ENCODE data around the gene CTSA.
A peak's percentile ranks its signal among the peaks of the same experiment; 100 is the strongest.
"Not testable (repeated sequence)": the region's sequence is repeated elsewhere in the genome, so short reads cannot be mapped to it uniquely, and the experiment has no call there.

The CTSA gene

DNA sequence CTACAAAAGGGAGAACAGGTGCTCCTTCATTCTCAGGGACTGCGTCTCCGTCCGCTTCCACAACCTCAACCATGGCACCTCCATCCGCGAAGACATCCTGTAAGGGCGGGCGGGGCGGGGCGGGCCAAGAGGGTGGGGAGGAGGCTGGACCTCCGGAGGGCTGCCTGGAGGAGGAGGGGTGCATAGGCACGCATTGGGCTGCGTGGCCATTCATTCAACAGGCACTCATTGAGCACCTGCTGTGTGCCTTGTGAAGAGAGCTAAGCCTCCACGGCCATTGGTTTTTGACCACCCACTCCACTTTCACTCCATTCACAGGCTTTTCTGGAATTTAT is 33.3 kb upstream of the CTSA start:
- H3K4me1 Mint-ChIP-seq = peaks cover 13% of the 10 kb centered on the region
- H3K27me3 Mint-ChIP-seq = no peaks in the 10 kb centered on the region
- no peaks in the 10 kb centered on the region for H3K9me3 Mint-ChIP-seq
- peak overlapping the region; percentile 93 for H3K27ac Mint-ChIP-seq
- H3K36me3 Mint-ChIP-seq = peaks cover 2% of the 10 kb centered on the region
- ATAC-seq (ENCODE audit: low read depth) = peak; percentile 9
- no peak for DNase-seq (ENCODE audit: low spot score in 2 of 2)
- peak overlapping the region; percentile 96 for H3K4me3 Mint-ChIP-seq

DNA sequence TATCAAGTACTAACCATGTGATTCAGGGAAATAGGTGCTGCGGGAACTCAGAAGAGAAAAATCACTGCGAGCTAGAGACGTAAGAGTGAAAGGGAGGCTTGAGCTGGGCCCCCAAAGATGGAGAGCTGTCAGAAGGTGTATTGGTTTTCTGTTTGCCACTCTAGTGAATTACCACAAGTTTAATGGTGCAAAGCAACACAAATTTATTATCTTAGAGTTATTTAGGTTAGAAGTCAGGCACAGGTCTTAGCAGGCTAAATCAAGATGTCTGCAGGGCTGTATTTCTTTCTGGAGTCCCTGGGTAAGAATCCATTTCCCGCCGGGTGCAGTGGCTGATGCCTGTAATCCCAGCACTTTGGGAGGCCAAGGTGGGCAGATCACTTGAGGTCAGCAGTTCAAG is 31.2 kb upstream of the CTSA start:
- Mint-ChIP-seq H3K4me1 (peaks cover 16% of the 10 kb centered on the region), H3K9me3 (no peaks in the 10 kb centered on the region), H3K27me3 (no peaks in the 10 kb centered on the region), H3K36me3 (peaks cover 3% of the 10 kb centered on the region), H3K27ac (no peak overlapping the region), H3K4me3 (no peak overlapping the region)
- DNase-seq (ENCODE audit: low spot score in 2 of 2) = no peak
- no peak for ATAC-seq (ENCODE audit: low read depth)

DNA sequence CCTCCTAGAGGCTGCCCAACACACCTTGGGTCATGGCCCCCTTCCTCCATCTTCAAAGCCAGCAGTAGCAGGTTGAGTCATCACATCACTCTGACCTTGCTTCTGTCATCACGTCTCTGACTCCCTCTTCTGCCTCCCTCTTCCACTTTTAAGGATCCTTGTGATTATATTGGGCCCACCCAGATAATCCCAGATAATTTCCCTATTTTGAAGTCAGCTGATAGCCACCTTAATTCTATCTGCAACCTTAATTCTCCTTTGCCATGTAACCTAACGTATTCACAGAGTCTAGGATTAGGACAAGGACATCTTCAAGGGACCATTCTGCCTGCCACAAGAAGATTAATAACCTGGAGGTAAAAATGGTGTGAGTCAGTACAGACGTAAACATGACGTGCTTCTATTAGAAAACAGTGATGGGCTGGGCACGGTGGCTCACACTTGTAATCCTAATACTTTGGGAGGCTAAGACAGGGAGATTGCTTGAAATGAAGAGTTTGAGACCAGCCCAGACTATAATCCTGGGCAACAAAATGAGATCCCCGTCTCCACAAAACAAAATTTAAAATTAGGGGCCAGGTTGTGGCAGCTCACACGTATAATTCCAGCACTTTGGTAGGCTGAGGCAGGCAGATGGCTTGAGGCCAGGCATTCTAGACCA is 30.4 kb upstream of the CTSA start:
- H3K4me1 Mint-ChIP-seq = peaks cover 16% of the 10 kb centered on the region

DNA sequence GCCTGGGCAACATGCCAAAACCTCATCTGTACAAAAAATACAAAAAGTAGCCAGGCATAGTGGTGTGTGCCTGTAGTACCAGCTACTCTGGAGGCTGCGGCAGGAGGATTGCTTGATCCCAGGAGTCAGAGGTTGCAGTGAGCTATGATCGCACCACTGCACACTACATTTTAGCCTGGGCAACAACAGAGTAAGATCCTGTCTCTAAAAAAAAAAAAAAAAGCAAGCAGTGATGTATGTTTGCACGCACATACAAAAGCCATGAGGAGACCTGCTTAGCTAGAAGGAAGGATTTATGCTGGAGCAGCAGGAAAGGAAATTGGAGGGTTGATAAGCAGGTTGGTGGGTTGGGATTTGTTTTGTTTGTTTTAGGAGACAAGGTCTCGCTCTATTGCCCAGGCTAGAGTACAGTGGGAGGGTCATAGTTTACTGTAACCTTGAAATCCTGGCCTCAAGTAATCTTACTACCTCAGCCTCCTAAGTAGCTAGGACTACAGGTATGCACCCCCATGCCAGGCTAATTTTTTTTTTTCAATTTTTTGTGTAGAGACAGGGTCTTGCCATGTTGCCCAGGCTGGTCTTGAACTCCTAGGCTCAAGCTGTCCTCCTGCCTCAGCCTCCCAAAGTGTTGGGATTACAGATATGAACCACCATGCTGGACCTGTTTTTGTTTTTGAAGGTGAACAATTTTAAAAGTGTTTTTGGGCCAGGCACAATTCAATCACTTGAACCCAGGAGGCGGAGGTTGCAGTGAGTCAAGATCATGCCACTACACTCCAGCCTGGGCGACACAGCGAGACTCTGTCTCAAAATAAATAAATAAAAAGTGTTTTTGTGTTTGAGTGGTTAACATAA is 29.7 kb upstream of the CTSA start:
- ATAC-seq (ENCODE audit: low read depth) (no peak), DNase-seq (ENCODE audit: low spot score in 2 of 2) (no peak)
- no peaks in the 10 kb centered on the region for H3K27me3 Mint-ChIP-seq
- no peaks in the 10 kb centered on the region for H3K9me3 Mint-ChIP-seq
- peaks cover 16% of the 10 kb centered on the region for H3K4me1 Mint-ChIP-seq
- H3K4me3 Mint-ChIP-seq = no peak overlapping the region
- H3K36me3 Mint-ChIP-seq = peaks cover 3% of the 10 kb centered on the region
- no peak overlapping the region for H3K27ac Mint-ChIP-seq

More for the DNA sequence above, 30.4 kb upstream of the CTSA start:
- Mint-ChIP-seq H3K36me3 (peaks cover 3% of the 10 kb centered on the region), H3K9me3 (no peaks in the 10 kb centered on the region), H3K4me3 (no peak overlapping the region), H3K27me3 (no peaks in the 10 kb centered on the region), H3K27ac (no peak overlapping the region)
- ATAC-seq (ENCODE audit: low read depth) (no peak), DNase-seq (ENCODE audit: low spot score in 2 of 2) (no peak)

DNA sequence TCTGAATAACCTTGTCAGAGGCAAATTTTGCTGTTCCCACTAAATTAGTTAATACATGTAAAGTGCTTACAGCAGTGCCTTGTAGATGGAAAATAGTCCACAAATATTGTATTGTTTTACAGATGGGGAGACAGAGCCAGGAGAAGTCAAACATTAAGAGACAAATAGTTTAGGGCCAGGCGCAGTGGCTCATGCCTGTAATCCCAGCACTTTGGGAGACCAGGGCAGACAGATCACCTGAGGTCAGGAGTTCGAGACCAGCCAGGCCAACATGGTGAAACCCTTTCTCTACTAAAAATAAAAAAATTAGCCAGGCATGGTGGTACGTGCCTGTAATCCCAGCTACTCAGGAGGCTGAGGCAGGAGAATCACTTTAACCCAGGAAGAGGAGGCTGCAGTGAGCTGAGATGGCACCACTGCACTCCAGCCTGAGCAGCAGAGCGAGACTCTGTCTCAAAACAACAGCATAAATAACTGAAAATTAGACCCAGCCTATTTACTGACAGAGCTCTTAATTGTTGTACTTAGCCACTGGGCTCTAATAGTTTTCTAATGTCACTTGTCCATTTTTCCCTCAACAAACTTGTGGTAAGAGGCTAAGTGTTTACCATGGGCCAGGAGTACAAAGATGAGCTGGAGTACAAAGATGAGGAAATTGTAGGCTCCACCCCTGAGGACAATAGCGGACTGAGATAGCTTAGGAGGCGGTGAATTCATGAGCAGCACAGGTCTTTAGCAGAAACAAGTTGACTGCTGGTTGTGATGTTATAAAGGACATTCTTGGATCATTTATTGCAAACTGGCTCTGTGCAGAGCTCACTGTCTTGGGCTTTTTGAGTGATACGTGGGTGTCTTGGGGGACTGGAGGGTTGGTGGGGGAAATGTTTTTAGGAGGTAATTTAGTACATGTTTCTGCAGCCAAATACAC is 27.3 kb upstream of the CTSA start:
- H3K27me3 Mint-ChIP-seq = no peaks in the 10 kb centered on the region
- H3K4me1 Mint-ChIP-seq = peaks cover 10% of the 10 kb centered on the region
- peaks cover 3% of the 10 kb centered on the region for H3K36me3 Mint-ChIP-seq
- H3K9me3 Mint-ChIP-seq = no peaks in the 10 kb centered on the region
- no peak overlapping the region for H3K27ac Mint-ChIP-seq
- no peak for ATAC-seq (ENCODE audit: low read depth)
- no peak for DNase-seq (ENCODE audit: low spot score in 2 of 2)
- H3K4me3 Mint-ChIP-seq = no peak overlapping the region

DNA sequence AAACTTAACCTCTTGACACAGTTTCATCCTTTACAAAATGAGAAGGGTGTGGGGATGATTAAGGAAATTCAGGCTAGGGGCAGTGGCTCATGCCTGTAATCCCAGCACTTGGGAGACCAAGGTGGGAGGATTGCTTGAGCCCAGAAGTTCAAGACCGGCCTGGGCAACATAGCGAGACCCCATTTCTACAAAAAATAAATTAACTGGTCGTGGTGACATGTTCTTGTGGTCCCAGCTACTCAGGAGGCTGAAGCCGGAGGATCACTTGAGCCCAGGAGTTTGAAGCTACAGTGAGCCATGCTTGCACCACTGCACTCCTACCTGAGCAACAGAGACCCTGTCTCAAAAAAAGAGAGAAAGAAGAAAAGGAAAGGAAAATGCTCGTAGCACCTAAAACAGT is 24.7 kb upstream of the CTSA start:
- Mint-ChIP-seq H3K27ac (no peak overlapping the region), H3K36me3 (peaks cover 3% of the 10 kb centered on the region)

DNA sequence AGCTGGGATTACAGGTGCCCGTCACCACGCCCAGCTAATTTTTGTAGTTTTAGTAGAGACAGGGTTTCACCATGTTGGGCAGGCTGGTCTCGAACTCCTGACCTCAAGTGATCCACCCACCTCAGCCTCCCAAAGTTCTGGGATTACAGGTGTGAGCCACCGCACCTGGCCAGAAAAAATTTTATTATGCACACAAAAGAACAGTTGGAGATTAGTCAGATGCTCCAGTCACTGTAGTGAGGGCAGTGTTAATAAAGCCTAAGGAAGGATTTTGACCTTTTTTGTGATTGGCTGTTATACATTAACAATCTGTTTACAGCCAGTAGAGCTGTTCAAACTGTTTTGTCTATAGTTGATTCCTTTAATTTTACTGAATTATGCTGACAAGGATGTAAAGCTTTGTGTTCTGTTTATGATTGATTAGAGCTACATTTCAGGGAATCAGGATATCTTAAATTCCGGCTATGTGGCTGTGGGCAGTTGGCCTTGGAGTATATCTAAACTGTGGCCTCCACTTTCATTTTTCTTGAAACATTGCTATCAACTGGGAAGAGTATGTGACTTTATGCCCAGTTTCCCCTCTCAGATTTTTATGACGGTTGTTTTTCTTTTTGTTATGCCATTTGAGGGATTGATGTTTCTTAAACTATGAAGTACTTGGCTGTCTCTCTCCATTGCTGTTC is 23.9 kb upstream of the CTSA start:
- Mint-ChIP-seq H3K27ac (no peak overlapping the region), H3K9me3 (no peaks in the 10 kb centered on the region), H3K4me3 (no peak overlapping the region), H3K4me1 (peaks cover 6% of the 10 kb centered on the region), H3K36me3 (peaks cover 4% of the 10 kb centered on the region), H3K27me3 (no peaks in the 10 kb centered on the region)
- DNase-seq (ENCODE audit: low spot score in 2 of 2) = no peak
- no peak for ATAC-seq (ENCODE audit: low read depth)

More for the DNA sequence above, 24.7 kb upstream of the CTSA start:
- ATAC-seq (ENCODE audit: low read depth) (no peak), DNase-seq (ENCODE audit: low spot score in 2 of 2) (no peak)
- Mint-ChIP-seq H3K4me1 (peaks cover 5% of the 10 kb centered on the region), H3K27me3 (no peaks in the 10 kb centered on the region), H3K4me3 (no peak overlapping the region), H3K9me3 (no peaks in the 10 kb centered on the region)

DNA sequence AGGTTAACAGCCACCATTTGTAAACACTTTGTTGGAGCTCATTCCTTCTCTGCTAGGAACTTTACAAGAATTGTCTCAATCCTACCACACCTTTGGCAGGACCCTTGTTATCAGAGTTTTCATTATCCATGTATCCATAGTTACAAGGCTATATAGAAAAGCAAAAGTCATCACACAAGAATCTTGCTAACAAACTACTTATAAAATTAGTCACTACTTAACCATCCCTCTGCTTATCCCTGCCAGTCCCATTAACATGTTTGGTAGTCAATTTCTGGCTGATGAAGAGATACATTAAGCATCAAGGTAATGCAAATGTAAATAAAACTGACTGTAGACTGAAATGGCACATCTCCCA is 23.3 kb upstream of the CTSA start:
- DNase-seq (ENCODE audit: low spot score in 2 of 2) (no peak), ATAC-seq (ENCODE audit: low read depth) (no peak)
- Mint-ChIP-seq H3K4me3 (no peak overlapping the region), H3K4me1 (peaks cover 7% of the 10 kb centered on the region), H3K27me3 (no peaks in the 10 kb centered on the region), H3K36me3 (peaks cover 6% of the 10 kb centered on the region), H3K27ac (no peak overlapping the region), H3K9me3 (no peaks in the 10 kb centered on the region)

DNA sequence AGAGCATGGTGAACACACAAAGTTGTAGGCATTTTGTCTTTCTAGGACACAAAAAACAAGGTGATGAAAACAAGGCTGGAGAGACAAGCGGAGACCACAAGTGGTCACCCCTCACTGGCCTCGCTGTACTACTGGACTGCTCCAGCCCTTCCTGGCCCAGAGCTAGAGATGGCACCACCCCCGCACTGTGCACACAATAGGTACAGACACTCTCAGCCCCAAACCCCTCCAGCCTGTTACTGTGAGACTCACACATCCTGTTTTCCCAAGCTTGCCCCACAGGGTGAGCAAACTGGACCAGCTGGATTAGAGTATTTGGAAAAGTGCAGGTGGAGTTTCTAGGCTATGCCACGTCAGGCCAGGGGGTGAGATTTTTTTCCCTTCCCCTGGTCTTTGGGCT is 18.5 kb upstream of the CTSA start:
- Mint-ChIP-seq H3K4me3 (no peak overlapping the region), H3K4me1 (peaks cover 2% of the 10 kb centered on the region), H3K9me3 (no peaks in the 10 kb centered on the region), H3K36me3 (peaks cover 6% of the 10 kb centered on the region), H3K27ac (no peak overlapping the region), H3K27me3 (no peaks in the 10 kb centered on the region)
- ATAC-seq (ENCODE audit: low read depth) (no peak), DNase-seq (ENCODE audit: low spot score in 2 of 2) (no peak)

DNA sequence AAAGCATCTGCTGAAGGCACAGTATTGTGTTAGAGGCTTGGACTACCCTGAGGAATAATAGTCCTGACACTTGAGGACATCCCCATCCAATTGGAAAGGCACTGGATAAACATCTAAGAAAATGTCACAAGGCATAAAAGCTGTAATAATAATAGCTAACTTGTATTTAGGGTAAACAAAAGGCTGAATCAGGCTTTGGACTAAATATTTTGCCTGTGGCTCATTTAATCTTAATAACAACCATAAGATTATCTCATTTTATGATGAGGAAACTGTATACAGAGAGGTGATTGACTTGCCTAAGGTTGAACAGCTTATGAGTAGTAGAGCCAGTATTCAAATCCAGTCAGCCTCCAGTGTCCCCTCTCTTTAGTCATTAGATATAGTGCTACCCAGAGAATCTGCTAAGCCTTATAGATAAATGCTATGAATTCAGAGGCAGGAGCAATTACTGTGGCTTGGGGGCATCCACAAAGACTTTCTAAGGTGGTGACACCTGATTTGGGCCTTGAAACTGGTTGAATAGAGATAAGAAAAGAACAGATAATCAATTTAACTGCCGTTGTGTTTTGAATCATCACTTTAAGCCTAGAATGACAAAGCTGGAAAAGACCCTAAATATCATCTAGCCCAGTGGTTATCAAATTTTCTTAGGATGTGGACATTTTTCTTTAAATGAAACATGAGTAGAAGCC is 17.6 kb upstream of the CTSA start:
- DNase-seq (ENCODE audit: low spot score in 2 of 2) (no peak), ATAC-seq (ENCODE audit: low read depth) (no peak)
- Mint-ChIP-seq H3K36me3 (peaks cover 6% of the 10 kb centered on the region), H3K27ac (no peak overlapping the region), H3K9me3 (no peaks in the 10 kb centered on the region), H3K27me3 (no peaks in the 10 kb centered on the region), H3K4me3 (no peak overlapping the region), H3K4me1 (peaks cover 2% of the 10 kb centered on the region)

DNA sequence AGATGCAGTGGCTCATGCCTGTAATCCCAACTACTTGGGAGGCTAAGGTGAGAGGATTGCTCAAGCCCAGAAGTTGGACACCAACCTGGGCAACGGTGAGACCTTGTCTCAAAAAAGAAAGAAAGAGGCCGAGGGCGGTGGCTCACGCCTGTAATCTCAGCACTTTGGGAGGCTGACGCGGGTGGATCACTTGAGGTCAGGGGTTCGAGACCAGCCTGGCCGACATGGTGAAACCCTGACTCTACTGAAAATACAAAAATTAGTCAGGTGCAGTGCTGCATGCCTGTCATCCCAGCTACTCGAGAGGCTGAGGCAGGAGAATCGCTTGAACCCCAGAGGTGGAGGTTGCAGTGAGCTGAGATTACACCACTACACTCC is 17.0 kb upstream of the CTSA start:
- H3K4me3 Mint-ChIP-seq; DNase-seq (ENCODE audit: low spot score in 2 of 2); H3K9me3 Mint-ChIP-seq; ATAC-seq (ENCODE audit: low read depth); H3K4me1 Mint-ChIP-seq; H3K36me3 Mint-ChIP-seq; H3K27ac Mint-ChIP-seq; H3K27me3 Mint-ChIP-seq: not testable (repeated sequence)

DNA sequence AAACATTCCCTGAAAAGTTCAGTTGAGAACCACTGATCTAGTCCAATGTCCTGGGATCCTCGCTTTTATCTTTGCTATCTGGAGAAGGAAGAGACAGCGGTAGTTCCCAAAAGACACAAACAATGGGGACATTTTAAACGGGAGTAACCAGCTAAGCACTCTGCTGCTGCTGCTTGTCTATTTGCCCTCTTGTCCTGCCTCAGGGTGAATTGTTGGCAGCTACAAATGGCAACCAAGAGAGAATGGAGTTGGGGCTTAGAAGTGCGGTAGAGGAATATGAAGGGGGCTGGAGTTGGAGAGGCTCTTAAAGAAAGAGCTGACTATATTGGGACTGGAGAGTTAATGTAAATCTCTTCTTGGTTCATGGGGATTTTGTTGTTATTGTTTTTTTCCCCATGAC is 16.6 kb upstream of the CTSA start:
- ATAC-seq (ENCODE audit: low read depth) = no peak
- Mint-ChIP-seq H3K9me3 (no peaks in the 10 kb centered on the region), H3K27ac (no peak overlapping the region), H3K27me3 (no peaks in the 10 kb centered on the region), H3K36me3 (peaks cover 6% of the 10 kb centered on the region), H3K4me3 (no peak overlapping the region), H3K4me1 (peaks cover 2% of the 10 kb centered on the region)
- no peak for DNase-seq (ENCODE audit: low spot score in 2 of 2)

DNA sequence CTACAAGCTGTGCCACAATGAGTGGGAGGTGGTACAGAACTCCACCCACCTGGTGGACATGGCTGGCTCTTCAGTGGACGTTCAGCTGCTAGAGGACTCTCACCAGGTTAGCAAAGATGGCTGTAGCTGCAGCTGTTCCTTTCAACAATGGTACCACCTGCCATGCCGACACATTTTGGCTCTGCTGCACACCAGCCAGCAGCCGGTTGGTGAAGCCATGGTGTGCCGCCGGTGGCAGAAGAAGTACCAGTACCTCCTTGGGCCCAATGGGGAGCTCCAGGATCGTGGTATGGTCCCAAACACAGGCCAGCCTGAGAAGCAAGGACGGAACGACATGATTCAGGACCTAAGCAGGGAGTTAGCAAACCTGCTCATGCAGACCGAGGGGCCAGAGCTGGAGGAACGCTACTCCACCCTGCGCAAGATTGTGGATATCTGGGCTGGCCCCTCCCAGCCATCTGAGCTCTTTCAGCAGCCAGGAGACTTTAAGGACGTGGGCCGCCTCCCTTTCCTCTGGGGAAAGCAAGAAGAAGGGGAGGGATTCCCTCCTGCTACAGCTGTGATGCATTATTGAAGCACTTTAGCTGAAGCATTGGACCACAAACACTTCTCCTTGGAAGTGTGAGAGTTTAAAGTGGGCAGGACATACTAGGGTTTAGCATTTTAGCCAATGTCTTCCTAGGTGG is 12.9 kb upstream of the CTSA start:
- no peaks in the 10 kb centered on the region for H3K27me3 Mint-ChIP-seq
- H3K9me3 Mint-ChIP-seq = no peaks in the 10 kb centered on the region
- H3K27ac Mint-ChIP-seq = no peak overlapping the region
- H3K36me3 Mint-ChIP-seq = peaks cover 3% of the 10 kb centered on the region
- H3K4me1 Mint-ChIP-seq = peaks cover 19% of the 10 kb centered on the region
- ATAC-seq (ENCODE audit: low read depth) (no peak), DNase-seq (ENCODE audit: low spot score in 2 of 2) (no peak)
- H3K4me3 Mint-ChIP-seq = no peak overlapping the region
